ENCODE measurements around the gene GPR137. TPM values are rescaled to one million over a fixed set of nuclear protein-coding genes. Genes with fewer than 3 reads are reported as not detected.

The GPR137 gene
- polyA plus RNA-seq, 3 donors: 7.8 to 21.0 (median 9.3) TPM

DNA sequence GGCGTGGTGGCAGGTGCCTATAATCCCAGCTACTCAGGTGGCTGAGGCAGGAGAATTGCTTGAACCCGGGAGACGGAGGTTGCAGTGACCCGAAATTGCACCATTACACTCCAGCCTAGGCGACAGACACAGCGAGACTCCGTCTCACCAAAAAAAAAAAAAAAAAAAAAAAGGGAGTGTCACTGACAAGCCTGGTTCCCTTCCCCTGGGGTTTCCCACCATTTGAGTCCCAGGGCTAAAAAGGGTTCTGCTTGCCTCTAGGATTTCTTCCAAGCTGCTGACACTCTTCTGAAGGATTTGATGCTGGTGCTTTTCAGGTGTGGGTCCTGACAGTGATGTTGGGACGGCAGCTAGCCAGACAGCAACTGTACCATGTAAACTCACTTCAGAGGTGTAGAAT lies 53.1 kb downstream of the GPR137 start:
- H3K4me3 ChIP-seq (replicated peaks in 1 of 3; ENCODE audit: low read depth in 2 of 3, low read length in 3 of 3): peak overlapping the region in 1 of 3 experiments; percentile 93
- H3K79me2 ChIP-seq (ENCODE audit: insufficient read depth, low read length): peaks cover 35% of the 10 kb centered on the region
- no peak overlapping the region for H3K9ac ChIP-seq (ENCODE audit: insufficient read depth, low read length, poor library complexity, severe bottlenecking)
- no peak for TF ChIP-seq CTCF (IDR thresholded peaks at IDR 0.05)
- no peaks in the 10 kb centered on the region for H3K9me3 ChIP-seq (replicated peaks in 1 of 2; ENCODE audit: control insufficient read depth in 1 of 2, insufficient read depth in 1 of 2, low read length in 2 of 2)
- H3K4me1 ChIP-seq (ENCODE audit: control insufficient read depth in 1 of 2, insufficient read depth in 2 of 2, low read length in 2 of 2): peaks cover 47 to 62% of the 10 kb centered on the region in 2 donors
- Mint-ChIP-seq H3K27ac (peak overlapping the region; percentile 41 to 98 (median 92)), H3K36me3 (peaks cover 20 to 26% of the 10 kb centered on the region in 2 donors), H3K9me3 (no peaks in the 10 kb centered on the region), H3K27me3 (ENCODE audit: low read depth in 3 of 3) (no peaks in the 10 kb centered on the region), H3K4me1 (peaks cover 50% of the 10 kb centered on the region), H3K4me3 (no peak overlapping the region)
- peak overlapping the region in 1 of 2 donors; percentile 90 for H3K27ac ChIP-seq (ENCODE audit: low read depth in 1 of 2, low read length in 2 of 2)
- peaks cover 32% of the 10 kb centered on the region for H4K20me1 ChIP-seq (ENCODE audit: insufficient read depth, low read length)
- H3K27me3 ChIP-seq (ENCODE audit: control insufficient read depth in 2 of 2, insufficient read depth in 2 of 2, low read length in 2 of 2): no peaks in the 10 kb centered on the region
- DNase-seq: peak in 1 of 3 donors; percentile 36
- no peak overlapping the region for H3K4me2 ChIP-seq (replicated peaks; ENCODE audit: extremely low read depth, low read length, poor library complexity, severe bottlenecking)
- H2AFZ ChIP-seq (ENCODE audit: insufficient read depth, low read depth, low read length, poor library complexity, severe bottlenecking): no peak overlapping the region
- intact Hi-C loops (cut with micrococcal nuclease): no loop called here
- 100% methylated on average over 1 of the region's 8 CpGs for WGBS (ENCODE audit: insufficient coverage)
- H3K36me3 ChIP-seq (replicated peaks in 1 of 2; ENCODE audit: control insufficient read depth in 1 of 2, insufficient read depth in 2 of 2, low read length in 2 of 2): peaks cover 8 to 9% of the 10 kb centered on the region in 2 donors

Small RNA genes within 50 kb of the gene (small RNA-seq; reads per million reads assigned to genes)
- gene RF00019 (ENCODE audit: insufficient read length, low read depth): not detected

Other genes with a start within 250 kb of the GPR137 start
- not detected for gene FLRT1, start 249.9 kb upstream of the GPR137 start, polyA plus RNA-seq
- 1 to 10 TPM; 1.5 to 2.4 (median 2.2) TPM for gene MACROD1, start 119.7 kb upstream of the GPR137 start, polyA plus RNA-seq
- 10 to 100 TPM; 44.5 to 52.0 (median 51.1) TPM for gene STIP1, start 99.7 kb upstream of the GPR137 start, polyA plus RNA-seq
- 100 to 1,000 TPM; 289 to 421 (median 310) TPM for gene FERMT3, start 79.1 kb upstream of the GPR137 start, polyA plus RNA-seq
- gene TRPT1, start 59.7 kb upstream of the GPR137 start, polyA plus RNA-seq: 10 to 100 TPM; 24.8 to 34.6 (median 31.6) TPM
- gene NUDT22, start 59.6 kb upstream of the GPR137 start, polyA plus RNA-seq: 10 to 100 TPM; 47.9 to 86.1 (median 56.1) TPM
- gene DNAJC4, start 55.3 kb upstream of the GPR137 start, polyA plus RNA-seq: 10 to 100 TPM; 25.5 to 78.9 (median 32.5) TPM
- gene VEGFB, start 51.3 kb upstream of the GPR137 start, polyA plus RNA-seq: 1 to 10 TPM in 1 of 3 donors, under 1 TPM in 1, not detected in 1; 0.40 to 5.6 TPM
- 10 to 100 TPM; 38.9 to 80.7 (median 71.1) TPM for gene FKBP2, start 44.8 kb upstream of the GPR137 start, polyA plus RNA-seq
- gene PPP1R14B, start 38.9 kb upstream of the GPR137 start, polyA plus RNA-seq: 10 to 100 TPM; 11.7 to 40.7 (median 34.2) TPM
- gene PLCB3, start 34.3 kb upstream of the GPR137 start, polyA plus RNA-seq: 10 to 100 TPM in 1 of 3 donors, 1 to 10 TPM in 2; 1.1 to 17.8 (median 1.4) TPM
- 10 to 100 TPM; 21.1 to 63.2 (median 48.7) TPM for gene BAD, start 1.2 kb upstream of the GPR137 start, polyA plus RNA-seq
- not detected for gene KCNK4, start 5.5 kb downstream of the GPR137 start, polyA plus RNA-seq
- not detected for gene CATSPERZ, start 14.5 kb downstream of the GPR137 start, polyA plus RNA-seq
- gene ESRRA, start 19.7 kb downstream of the GPR137 start, polyA plus RNA-seq: 10 to 100 TPM; 15.3 to 45.7 (median 18.3) TPM
- 100 to 1,000 TPM; 162 to 298 (median 254) TPM for gene TRMT112, start 31.7 kb downstream of the GPR137 start, polyA plus RNA-seq
- gene PRDX5, start 32.3 kb downstream of the GPR137 start, polyA plus RNA-seq: 100 to 1,000 TPM; 136 to 318 (median 286) TPM
- 100 to 1,000 TPM in 1 of 3 donors, 10 to 100 TPM in 1, 1 to 10 TPM in 1; 8.2 to 215 (median 18.9) TPM for gene CCDC88B, start 54.4 kb downstream of the GPR137 start, polyA plus RNA-seq
- 100 to 1,000 TPM in 1 of 3 donors, 10 to 100 TPM in 2; 16.2 to 110 (median 24.5) TPM for gene RPS6KA4, start 73.3 kb downstream of the GPR137 start, polyA plus RNA-seq